A549 (cell line): ENCODE data around the gene TCEANC2. TPM values are rescaled to one million over a fixed set of nuclear protein-coding genes. Genes with fewer than 3 reads are reported as not detected.

Source experiments
- ATAC-seq, 2 experiments: fragments of 200-7000 bp in 1 of 2; fragments of >200 bp in 1 of 2; cut with Nextera tagmentation in 1 of 2; cut with Tn5 transposase in 1 of 2; 3 replicates each; pipeline versions ENCODE4 v1.8.0 to v1.9.1; 2018 to 2020; ENCODE audit warnings: mild to moderate bottlenecking in 1 of 2, moderate library complexity in 1 of 2
- CTCF ChIA-PET: fragments of 300-600 bp; sonication (Branson Sonifier 250); formaldehyde crosslinking; extraction: SDS; loops from one replicate; lab custom pipeline; 2021; ENCODE audit warnings: antibody characterized with exemption, inconsistent platforms; lab: Yijun Ruan, JAX
- POLR2A ChIA-PET: fragments of 350-600 bp; formaldehyde crosslinking; extraction: SDS; loops from one replicate; lab custom pipeline; 2021; ENCODE audit warnings: antibody characterized with exemption, inconsistent platforms; lab: Yijun Ruan, JAX
- DNase-seq, 2 experiments: peaks; one replicate each; pipeline versions ENCODE4 v3.0.0 to v3.0.0-alpha.2; 2011 to 2016; ENCODE audit warnings: low read depth in 1 of 2, low spot score in 1 of 2
- FAIRE-seq: peaks from 2 replicates; lab custom pipeline; 2011; peaks lifted over from hg19 to GRCh38; lab: Jason Lieb, UNC
- H3K27ac ChIP-seq, 2 experiments: fragments of >200 bp; sonication (Bioruptor Twin); formaldehyde crosslinking; 3 replicates each; pipeline ENCODE4 v1.5.1; 2016 to 2017
- H3K4me1 ChIP-seq: fragments of >200 bp; sonication (Bioruptor Twin); formaldehyde crosslinking; 3 replicates; pipeline ENCODE4 v1.6.1; 2016
- H3K4me2 ChIP-seq: fragments of >200 bp; sonication (Bioruptor Twin); formaldehyde crosslinking; 3 replicates; pipeline ENCODE4 v1.6.1; 2016
- H3K4me3 ChIP-seq: fragments of >200 bp; sonication (Bioruptor Twin); formaldehyde crosslinking; 3 replicates; pipeline ENCODE4 v1.5.1; 2016
- H3K9me3 ChIP-seq: fragments of >200 bp; sonication (Bioruptor Twin); formaldehyde crosslinking; 3 replicates; pipeline ENCODE4 v1.6.1; 2016
- BHLHE40 ChIP-seq: IDR thresholded peaks from 2 replicates; pipeline ENCODE4 v1.6.1; 2012; ENCODE audit warnings: low read depth, low read length, inconsistent platforms
- CBX2 ChIP-seq: fragments of 200-600 bp; sonication (generic); IDR thresholded peaks from 2 replicates; pipeline ENCODE4 v1.6.1; 2016; ENCODE audit warnings: low read depth, mild to moderate bottlenecking, borderline replicate concordance
- CEBPB ChIP-seq, 2 experiments: fragments of >200 bp in 1 of 2; sonication (Bioruptor Twin) in 1 of 2; formaldehyde crosslinking in 1 of 2; IDR thresholded peaks; 2 replicates each; pipeline ENCODE4 v1.6.1; 2012 to 2016
- EP300 ChIP-seq, 2 experiments: fragments of >200 bp; sonication (Bioruptor Twin); formaldehyde crosslinking; IDR thresholded peaks; 2 replicates in 1 of 2; 3 replicates in 1 of 2; pipeline ENCODE4 v1.6.1; 2016 to 2017
- ESRRA ChIP-seq: fragments of 150-350 bp; IDR thresholded peaks from 2 replicates; pipeline ENCODE4 v1.6.1; 2014; ENCODE audit warnings: mild to moderate bottlenecking, low read length, borderline replicate concordance
- HDAC2 ChIP-seq: fragments of 200-600 bp; sonication (generic); IDR thresholded peaks from 2 replicates; pipeline ENCODE4 v1.6.1; 2016
- HEYL ChIP-seq: fragments of 250-450 bp; sonication (Bioruptor Pico); IDR thresholded peaks from 2 replicates; pipeline ENCODE4 v1.8.0; 2021; ENCODE audit warnings: mild to moderate bottlenecking, moderate library complexity
- KDM1A ChIP-seq: fragments of 200-600 bp; sonication (generic); IDR thresholded peaks from 2 replicates; pipeline ENCODE4 v1.6.1; 2016; ENCODE audit warnings: low read depth, mild to moderate bottlenecking
- MAFK ChIP-seq: fragments of 450-650 bp; IDR thresholded peaks from 2 replicates; pipeline ENCODE4 v1.6.1; 2014; ENCODE audit not compliant: partially characterized antibody
- NFE2L2 ChIP-seq: fragments of 150-350 bp; conservative IDR thresholded peaks from 2 replicates; pipeline ENCODE4 v1.6.1; 2014; ENCODE audit warnings: low read length
- NPAS2 ChIP-seq: fragments of 250-450 bp; sonication (Bioruptor Pico); IDR thresholded peaks from 2 replicates; pipeline ENCODE4 v1.8.0; 2022; ENCODE audit warnings: mild to moderate bottlenecking, moderate library complexity, borderline replicate concordance
- PHF8 ChIP-seq: fragments of 200-600 bp; sonication (generic); IDR thresholded peaks from 2 replicates; pipeline ENCODE4 v1.6.1; 2016; ENCODE audit warnings: low read depth, mild to moderate bottlenecking, antibody characterized with exemption, moderate library complexity, borderline replicate concordance
- RCOR1 ChIP-seq: fragments of 150-350 bp; IDR thresholded peaks from 2 replicates; pipeline ENCODE4 v1.6.1; 2014; ENCODE audit warnings: antibody characterized with exemption, low read length, low read depth
- RNF2 ChIP-seq: fragments of 200-600 bp; sonication (generic); IDR thresholded peaks from 2 replicates; pipeline ENCODE4 v1.6.1; 2016; ENCODE audit warnings: low read depth, mild to moderate bottlenecking, antibody characterized with exemption, moderate library complexity, borderline replicate concordance
- SMC3 ChIP-seq: fragments of >200 bp; sonication (Bioruptor Twin); formaldehyde crosslinking; IDR thresholded peaks from 3 replicates; pipeline ENCODE4 v1.6.1; 2018; ENCODE audit warnings: inconsistent platforms
- ZFP36 ChIP-seq: fragments of 450-650 bp; IDR thresholded peaks from 2 replicates; pipeline ENCODE4 v1.6.1; 2014; ENCODE audit warnings: borderline replicate concordance; ENCODE audit not compliant: partially characterized antibody
- WGBS: methylation state at CpG from one replicate; pipeline ENCODE4 v1.1.6; 2017; ENCODE audit errors: missing lambda C conversion rate; 5-methylcytosine and 5-hydroxymethylcytosine counted together
- polyA plus RNA-seq, 4 experiments: library from polyadenylated mRNA; depleted of rRNA in 3 of 4; stranded (reverse); fragments of >200 nt; fragmentation: RNase III in 1 of 4; extraction: RNeasy Plus Mini Kit Qiagen cat#74134 plus additional on column Dnase treatment in 1 of 4; gene quantifications; 2 replicates in 3 of 4; 3 replicates in 1 of 4; pipeline ENCODE4 v1.2.3, GENCODE V29; 2011 to 2017
- TF ChIP-seq, protein P1 (sequence below): fragments of >200 bp; sonication (Bioruptor Twin); formaldehyde crosslinking; IDR thresholded peaks from 2 replicates; pipeline ENCODE4 v1.6.1; 2016
- TF ChIP-seq, protein P2 (sequence below): fragments of 250-450 bp; sonication (Bioruptor Pico); IDR thresholded peaks from 2 replicates; pipeline ENCODE4 v1.5.0; 2020; ENCODE audit warnings: low read depth, mild to moderate bottlenecking, moderate library complexity
- TF ChIP-seq, protein P3 (sequence below): IDR thresholded peaks from 2 replicates; pipeline ENCODE4 v1.6.1; 2012
- TF ChIP-seq, protein P4 (sequence below): fragments of 150-350 bp; IDR thresholded peaks from 2 replicates; pipeline ENCODE4 v1.6.1; 2014; ENCODE audit warnings: low read depth, mild to moderate bottlenecking, low read length
- TF ChIP-seq, protein P5 (sequence below): IDR thresholded peaks from 2 replicates; pipeline ENCODE4 v1.6.1; 2012; ENCODE audit warnings: low read depth, borderline replicate concordance
- TF ChIP-seq, protein P6 (sequence below): fragments of 200-600 bp; sonication (generic); IDR thresholded peaks from 2 replicates; pipeline ENCODE4 v1.6.1; 2016; ENCODE audit warnings: antibody characterized with exemption, mild to moderate bottlenecking, moderate library complexity
- TF ChIP-seq, protein P7 (sequence below): fragments of >200 bp; sonication (Bioruptor Twin); formaldehyde crosslinking; IDR thresholded peaks from 3 replicates; pipeline ENCODE4 v1.5.1; 2016

The TCEANC2 gene
- polyA plus RNA-seq, 2 of the 4 experiments (the other 2 are of a cell fraction) = 1.9 to 3.4 TPM

DNA sequence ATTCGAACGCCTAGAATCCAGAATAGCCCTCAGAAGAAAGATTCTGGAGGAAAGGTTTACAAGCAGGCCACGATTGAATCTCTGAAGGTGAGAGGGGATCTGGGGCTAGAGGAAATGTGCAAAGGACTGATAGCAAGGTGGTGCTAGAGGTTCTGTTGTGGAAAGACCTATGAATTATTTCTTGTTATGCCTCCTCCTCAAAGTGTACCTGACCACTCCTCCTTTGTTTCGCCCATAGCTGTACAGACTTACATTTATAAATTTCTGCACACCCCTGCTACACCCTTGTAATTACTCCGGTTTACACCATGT, 986 bp downstream of the TCEANC2 start:
- ChIA-PET CTCF (interaction anchor here (1.6 kb wide), 1 partner anchor 23 kb away, joined by 3 read pairs; no protein-coding TSS in a partner anchor), POLR2A (no interaction called here)
- Histone ChIP-seq H3K4me3 (peak overlapping the region; percentile 95), H3K27ac (peak overlapping the region in 1 of 2 experiments; percentile 91; a peak in 3 of 6 replicates), H3K4me1 (peaks cover 15% of the 10 kb centered on the region; the same call in 2 of the 3 replicates)
- FAIRE-seq = no peak
- WGBS = 66% methylated on average over 5 of the region's 5 CpGs
- TF ChIP-seq NFE2L2 (no peak), NPAS2 (no peak), RCOR1 (no peak), RNF2 (no peak), CBX2 (no peak), SMC3 (no peak), MAFK (no peak), PHF8 (no peak), HDAC2 (no peak), KDM1A (no peak), ESRRA (no peak)
- TF ChIP-seq, protein P1, sequence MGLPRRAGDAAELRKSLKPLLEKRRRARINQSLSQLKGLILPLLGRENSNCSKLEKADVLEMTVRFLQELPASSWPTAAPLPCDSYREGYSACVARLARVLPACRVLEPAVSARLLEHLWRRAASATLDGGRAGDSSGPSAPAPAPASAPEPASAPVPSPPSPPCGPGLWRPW = no peak
- TF ChIP-seq, protein P2, sequence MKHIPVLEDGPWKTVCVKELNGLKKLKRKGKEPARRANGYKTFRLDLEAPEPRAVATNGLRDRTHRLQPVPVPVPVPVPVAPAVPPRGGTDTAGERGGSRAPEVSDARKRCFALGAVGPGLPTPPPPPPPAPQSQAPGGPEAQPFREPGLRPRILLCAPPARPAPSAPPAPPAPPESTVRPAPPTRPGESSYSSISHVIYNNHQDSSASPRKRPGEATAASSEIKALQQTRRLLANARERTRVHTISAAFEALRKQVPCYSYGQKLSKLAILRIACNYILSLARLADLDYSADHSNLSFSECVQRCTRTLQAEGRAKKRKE (CRISPR knock-in tag) = no peak
- TF ChIP-seq, protein P3, sequence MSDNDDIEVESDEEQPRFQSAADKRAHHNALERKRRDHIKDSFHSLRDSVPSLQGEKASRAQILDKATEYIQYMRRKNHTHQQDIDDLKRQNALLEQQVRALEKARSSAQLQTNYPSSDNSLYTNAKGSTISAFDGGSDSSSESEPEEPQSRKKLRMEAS = no peak
- TF ChIP-seq, all 56 proteins: peak for 0
- Histone ChIP-seq H3K9me3 (no peaks in the 10 kb centered on the region), H3K4me2 (peak overlapping the region; percentile 93)
- ATAC-seq (no peak), DNase-seq (no peak)

DNA sequence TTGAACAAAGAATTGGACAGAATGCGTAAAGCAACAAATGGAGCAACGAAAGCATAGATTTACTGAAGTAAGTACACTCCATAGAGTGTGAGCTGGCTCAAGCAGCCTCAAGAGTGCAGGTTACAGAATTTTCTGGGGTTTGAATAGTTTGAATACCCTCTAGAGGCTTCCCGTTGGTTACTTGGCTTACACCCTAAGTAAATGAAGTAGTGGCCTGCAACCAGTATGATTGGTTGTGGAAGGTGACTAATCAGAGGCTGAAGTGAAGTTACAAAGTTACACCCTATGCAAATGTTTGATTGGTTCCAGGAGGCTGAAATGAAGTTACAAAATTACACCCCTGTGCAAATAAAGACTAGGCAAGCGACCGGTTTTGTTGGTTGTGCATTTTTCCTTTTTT, 10.9 kb downstream of the TCEANC2 start:
- DNase-seq (no peak), FAIRE-seq (no peak), ATAC-seq (no peak)
- H3K4me1 ChIP-seq = no peaks in the 10 kb centered on the region
- H3K9me3 ChIP-seq = no peaks in the 10 kb centered on the region
- H3K4me2 ChIP-seq = no peak overlapping the region
- TF ChIP-seq CEBPB (IDR thresholded peaks at IDR 0.05) (no peak), BHLHE40 (no peak), HEYL (CRISPR knock-in tag) (no peak)
- TF ChIP-seq, protein P4, sequence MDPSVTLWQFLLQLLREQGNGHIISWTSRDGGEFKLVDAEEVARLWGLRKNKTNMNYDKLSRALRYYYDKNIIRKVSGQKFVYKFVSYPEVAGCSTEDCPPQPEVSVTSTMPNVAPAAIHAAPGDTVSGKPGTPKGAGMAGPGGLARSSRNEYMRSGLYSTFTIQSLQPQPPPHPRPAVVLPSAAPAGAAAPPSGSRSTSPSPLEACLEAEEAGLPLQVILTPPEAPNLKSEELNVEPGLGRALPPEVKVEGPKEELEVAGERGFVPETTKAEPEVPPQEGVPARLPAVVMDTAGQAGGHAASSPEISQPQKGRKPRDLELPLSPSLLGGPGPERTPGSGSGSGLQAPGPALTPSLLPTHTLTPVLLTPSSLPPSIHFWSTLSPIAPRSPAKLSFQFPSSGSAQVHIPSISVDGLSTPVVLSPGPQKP = no peak
- H3K4me3 ChIP-seq = no peak overlapping the region
- POLR2A ChIA-PET = no interaction called here
- H3K27ac ChIP-seq = no peak overlapping the region
- CTCF ChIA-PET = no interaction called here
- WGBS = 86% methylated on average over 5 of the region's 5 CpGs

DNA sequence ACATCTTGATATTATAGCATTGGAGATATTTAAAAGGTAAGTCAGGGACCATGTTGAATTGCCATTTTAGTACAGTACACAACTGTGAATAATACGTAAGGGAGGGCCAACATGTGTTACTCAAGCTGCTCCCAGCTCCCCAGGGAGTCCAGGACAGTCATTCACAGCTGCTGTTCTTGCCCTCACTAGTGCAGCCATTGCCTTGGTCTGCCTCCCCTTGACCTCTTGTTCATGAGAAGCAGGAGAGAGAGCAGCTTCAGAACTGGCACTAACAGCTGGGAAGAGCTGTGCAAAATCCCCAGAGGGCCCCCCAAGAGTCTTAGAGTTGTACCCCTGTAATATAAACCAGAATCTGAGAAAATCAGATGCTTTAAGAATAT, 16.4 kb downstream of the TCEANC2 start:
- no peak overlapping the region for H3K4me2 ChIP-seq
- FAIRE-seq = no peak
- no peaks in the 10 kb centered on the region; the same call in 2 of the 3 replicates for H3K9me3 ChIP-seq
- DNase-seq = no peak
- ChIA-PET CTCF (interaction anchor here (0.7 to 2.6 kb wide), 7 partner anchors 8 to 424 kb away, joined by 3 to 26 read pairs (median 3); no protein-coding TSS in a partner anchor), POLR2A (no interaction called here)
- no peak overlapping the region for H3K27ac ChIP-seq
- no peaks in the 10 kb centered on the region for H3K4me1 ChIP-seq
- no peak for TF ChIP-seq ZFP36
- TF ChIP-seq, protein P5, sequence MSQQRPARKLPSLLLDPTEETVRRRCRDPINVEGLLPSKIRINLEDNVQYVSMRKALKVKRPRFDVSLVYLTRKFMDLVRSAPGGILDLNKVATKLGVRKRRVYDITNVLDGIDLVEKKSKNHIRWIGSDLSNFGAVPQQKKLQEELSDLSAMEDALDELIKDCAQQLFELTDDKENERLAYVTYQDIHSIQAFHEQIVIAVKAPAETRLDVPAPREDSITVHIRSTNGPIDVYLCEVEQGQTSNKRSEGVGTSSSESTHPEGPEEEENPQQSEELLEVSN = no peak
- TF ChIP-seq, protein P6, sequence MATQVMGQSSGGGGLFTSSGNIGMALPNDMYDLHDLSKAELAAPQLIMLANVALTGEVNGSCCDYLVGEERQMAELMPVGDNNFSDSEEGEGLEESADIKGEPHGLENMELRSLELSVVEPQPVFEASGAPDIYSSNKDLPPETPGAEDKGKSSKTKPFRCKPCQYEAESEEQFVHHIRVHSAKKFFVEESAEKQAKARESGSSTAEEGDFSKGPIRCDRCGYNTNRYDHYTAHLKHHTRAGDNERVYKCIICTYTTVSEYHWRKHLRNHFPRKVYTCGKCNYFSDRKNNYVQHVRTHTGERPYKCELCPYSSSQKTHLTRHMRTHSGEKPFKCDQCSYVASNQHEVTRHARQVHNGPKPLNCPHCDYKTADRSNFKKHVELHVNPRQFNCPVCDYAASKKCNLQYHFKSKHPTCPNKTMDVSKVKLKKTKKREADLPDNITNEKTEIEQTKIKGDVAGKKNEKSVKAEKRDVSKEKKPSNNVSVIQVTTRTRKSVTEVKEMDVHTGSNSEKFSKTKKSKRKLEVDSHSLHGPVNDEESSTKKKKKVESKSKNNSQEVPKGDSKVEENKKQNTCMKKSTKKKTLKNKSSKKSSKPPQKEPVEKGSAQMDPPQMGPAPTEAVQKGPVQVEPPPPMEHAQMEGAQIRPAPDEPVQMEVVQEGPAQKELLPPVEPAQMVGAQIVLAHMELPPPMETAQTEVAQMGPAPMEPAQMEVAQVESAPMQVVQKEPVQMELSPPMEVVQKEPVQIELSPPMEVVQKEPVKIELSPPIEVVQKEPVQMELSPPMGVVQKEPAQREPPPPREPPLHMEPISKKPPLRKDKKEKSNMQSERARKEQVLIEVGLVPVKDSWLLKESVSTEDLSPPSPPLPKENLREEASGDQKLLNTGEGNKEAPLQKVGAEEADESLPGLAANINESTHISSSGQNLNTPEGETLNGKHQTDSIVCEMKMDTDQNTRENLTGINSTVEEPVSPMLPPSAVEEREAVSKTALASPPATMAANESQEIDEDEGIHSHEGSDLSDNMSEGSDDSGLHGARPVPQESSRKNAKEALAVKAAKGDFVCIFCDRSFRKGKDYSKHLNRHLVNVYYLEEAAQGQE = no peak
- TF ChIP-seq, protein P7, sequence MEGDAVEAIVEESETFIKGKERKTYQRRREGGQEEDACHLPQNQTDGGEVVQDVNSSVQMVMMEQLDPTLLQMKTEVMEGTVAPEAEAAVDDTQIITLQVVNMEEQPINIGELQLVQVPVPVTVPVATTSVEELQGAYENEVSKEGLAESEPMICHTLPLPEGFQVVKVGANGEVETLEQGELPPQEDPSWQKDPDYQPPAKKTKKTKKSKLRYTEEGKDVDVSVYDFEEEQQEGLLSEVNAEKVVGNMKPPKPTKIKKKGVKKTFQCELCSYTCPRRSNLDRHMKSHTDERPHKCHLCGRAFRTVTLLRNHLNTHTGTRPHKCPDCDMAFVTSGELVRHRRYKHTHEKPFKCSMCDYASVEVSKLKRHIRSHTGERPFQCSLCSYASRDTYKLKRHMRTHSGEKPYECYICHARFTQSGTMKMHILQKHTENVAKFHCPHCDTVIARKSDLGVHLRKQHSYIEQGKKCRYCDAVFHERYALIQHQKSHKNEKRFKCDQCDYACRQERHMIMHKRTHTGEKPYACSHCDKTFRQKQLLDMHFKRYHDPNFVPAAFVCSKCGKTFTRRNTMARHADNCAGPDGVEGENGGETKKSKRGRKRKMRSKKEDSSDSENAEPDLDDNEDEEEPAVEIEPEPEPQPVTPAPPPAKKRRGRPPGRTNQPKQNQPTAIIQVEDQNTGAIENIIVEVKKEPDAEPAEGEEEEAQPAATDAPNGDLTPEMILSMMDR = no peak
- no peak for TF ChIP-seq EP300 (IDR thresholded peaks at IDR 0.05)
- peak in 1 of 2 experiments; percentile 68; a peak in 3 of 6 replicates for ATAC-seq
- no peak overlapping the region for H3K4me3 ChIP-seq
- 15% methylated on average over 1 of the region's 1 CpG for whole genome bisulfite sequencing
